ENCODE results near the gene SLC49A4.

Gene SLC49A4

DNA sequence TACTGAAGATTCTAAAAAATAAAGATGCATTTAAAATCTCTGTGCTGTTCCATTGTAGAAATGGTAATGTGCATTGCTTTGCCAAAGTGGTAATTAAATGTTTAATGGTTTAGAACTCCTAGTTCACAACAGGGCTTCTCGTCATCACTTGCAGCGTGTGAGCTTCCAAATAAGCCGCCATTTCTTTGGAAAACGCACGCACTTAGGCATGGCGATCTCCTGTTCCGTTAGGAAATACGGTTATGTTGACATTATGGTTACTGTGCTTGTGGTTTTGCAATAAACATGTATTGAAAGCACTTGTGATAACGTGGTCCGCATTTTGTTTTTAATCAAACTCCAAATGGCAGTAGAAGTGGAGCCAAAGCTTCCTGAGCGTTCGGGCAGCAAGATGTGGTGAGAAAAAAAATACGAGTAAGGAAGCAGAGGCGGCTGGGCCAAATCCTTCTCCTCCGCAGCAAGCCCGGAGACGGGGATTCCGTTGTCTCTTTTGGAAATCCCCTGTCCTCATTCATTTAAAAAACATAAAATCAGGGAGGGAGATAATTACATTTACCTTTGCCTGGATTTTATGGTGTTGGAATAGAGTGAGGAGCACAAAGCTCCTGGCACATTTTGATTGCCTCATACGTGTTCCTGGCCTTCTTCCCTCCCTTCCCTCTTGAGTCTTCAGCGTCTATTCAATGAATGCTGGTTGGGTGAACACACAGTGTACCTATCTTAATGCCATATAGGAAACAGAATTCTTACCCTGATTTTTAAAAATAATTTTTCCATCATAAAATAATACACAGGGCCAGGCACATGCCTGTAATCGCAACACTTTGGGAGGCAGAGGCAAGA is 97.5 kb downstream of the SLC49A4 start:
- TF ChIP-seq CTCF (IDR thresholded peaks at IDR 0.05; ENCODE audit: low read depth, low read length) = no peak
- DNase-seq (ENCODE audit: low read depth, low spot score) = no peak
- H3K4me3 ChIP-seq (ENCODE audit: low read depth, low read length) = no peak overlapping the region
- in situ Hi-C loops (cut with HindIII; ENCODE audit: low sequenced_read_pairs) = no loop called here

DNA sequence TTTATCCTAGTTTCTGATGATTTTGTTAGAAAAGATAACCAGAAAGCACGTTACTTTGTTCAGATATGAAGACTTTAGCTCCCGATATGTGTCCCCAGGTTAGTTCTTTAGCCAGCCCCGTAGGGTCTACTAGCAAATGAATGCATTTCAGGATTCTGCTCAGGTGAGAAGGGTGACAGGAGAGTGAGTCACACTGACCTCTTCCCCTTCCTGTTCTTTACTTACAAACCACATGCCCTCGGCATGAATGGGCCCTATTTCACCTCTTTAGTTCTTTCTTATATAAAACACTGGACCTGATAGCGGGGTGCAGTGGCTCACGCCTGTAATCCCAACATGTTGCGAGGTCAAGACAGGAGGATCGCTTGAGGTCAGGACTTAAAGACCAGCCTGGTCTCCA is 98.4 kb downstream of the SLC49A4 start:
- in situ Hi-C loops (cut with HindIII; ENCODE audit: low sequenced_read_pairs) = no loop called here
- DNase-seq (ENCODE audit: low read depth, low spot score) = no peak
- no peak for TF ChIP-seq CTCF (IDR thresholded peaks at IDR 0.05; ENCODE audit: low read depth, low read length)

GRCh38 chr3:122893754-122894668 is 99.1 kb downstream of the SLC49A4 start:
- no peak for TF ChIP-seq CTCF (IDR thresholded peaks at IDR 0.05; ENCODE audit: low read depth, low read length)
- no peak for DNase-seq (ENCODE audit: low read depth, low spot score)
- in situ Hi-C loops (cut with HindIII; ENCODE audit: low sequenced_read_pairs) = no loop called here
- H3K4me3 ChIP-seq (ENCODE audit: low read depth, low read length) = no peak overlapping the region

More for the DNA sequence above, 98.4 kb downstream of the SLC49A4 start:
- H3K4me3 ChIP-seq (ENCODE audit: low read depth, low read length) = no peak overlapping the region

DNA sequence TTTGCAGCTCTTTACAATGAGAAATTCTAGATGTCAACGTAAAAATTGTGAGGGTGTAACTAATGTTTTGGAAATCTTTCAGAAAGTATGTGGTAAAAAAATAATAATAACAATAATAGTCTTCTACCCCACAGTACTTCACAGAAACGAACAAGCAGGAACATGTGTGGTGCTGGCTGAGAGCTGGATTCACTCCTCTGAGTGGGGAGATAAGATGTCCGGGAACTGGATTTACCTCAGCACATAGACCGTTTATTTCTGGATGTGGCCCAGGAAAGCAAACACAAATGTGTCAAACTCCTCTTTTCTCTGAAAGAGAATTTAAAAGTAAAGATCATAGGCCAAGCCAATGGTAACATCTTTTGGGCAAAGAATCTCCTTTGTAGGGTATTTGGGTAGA is 103.4 kb downstream of the SLC49A4 start:
- in situ Hi-C loops (cut with HindIII; ENCODE audit: low sequenced_read_pairs) = no loop called here
- DNase-seq (ENCODE audit: low read depth, low spot score) = no peak
- TF ChIP-seq CTCF (IDR thresholded peaks at IDR 0.05; ENCODE audit: low read depth, low read length) = no peak
- no peak overlapping the region for H3K4me3 ChIP-seq (ENCODE audit: low read depth, low read length)

- no peak overlapping the region for H3K4me3 ChIP-seq (ENCODE audit: low read depth, low read length)
- no peak for DNase-seq (ENCODE audit: low read depth, low spot score)
- in situ Hi-C loops (cut with HindIII; ENCODE audit: low sequenced_read_pairs) = no loop called here
- TF ChIP-seq CTCF (IDR thresholded peaks at IDR 0.05; ENCODE audit: low read depth, low read length) = no peak
These were observed 107.5 kb downstream of the SLC49A4 start for GRCh38 chr3:122902326-122902725.

DNA sequence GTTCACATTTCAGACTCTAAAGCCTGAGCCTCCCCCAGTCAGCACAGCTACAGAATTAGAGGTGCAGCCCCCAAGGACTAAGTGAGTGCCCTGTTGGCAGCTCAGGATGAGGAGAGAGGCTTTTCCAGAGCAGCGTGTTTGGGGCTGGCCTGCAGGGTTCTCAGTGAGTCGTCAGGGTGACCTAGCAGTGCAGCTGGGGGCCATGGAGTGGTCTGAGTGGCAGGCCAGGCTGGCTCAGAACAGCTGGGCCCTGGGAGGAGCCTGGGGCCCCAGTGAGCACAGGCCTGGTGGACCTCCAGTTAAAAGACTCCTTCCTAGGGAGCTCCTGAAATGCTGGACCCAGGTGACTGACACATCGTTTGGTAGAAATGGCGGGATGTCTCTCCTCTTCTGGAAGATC is 108.3 kb downstream of the SLC49A4 start:
- no peak for TF ChIP-seq CTCF (IDR thresholded peaks at IDR 0.05; ENCODE audit: low read depth, low read length)
- DNase-seq (ENCODE audit: low read depth, low spot score) = no peak
- in situ Hi-C loops (cut with HindIII; ENCODE audit: low sequenced_read_pairs) = no loop called here
- no peak overlapping the region for H3K4me3 ChIP-seq (ENCODE audit: low read depth, low read length)
